Umbilical cord (tissue), 2 donors: ENCODE measurements around the gene UCK2. TPM values are rescaled to one million over a fixed set of nuclear protein-coding genes. Genes with fewer than 3 reads are reported as not detected.
A peak's percentile ranks its signal among the peaks of the same experiment; 100 is the strongest.

Experiments used
- DNase-seq: peaks from one replicate; pipeline ENCODE4 v3.0.0-alpha.2; 2015; ENCODE audit warnings: low spot score
- total RNA-seq: library from RNA; depleted of rRNA; stranded (reverse); fragments of >200 nt; gene quantifications from one replicate; pipeline ENCODE4 v1.2.3, GENCODE V29; 2014; ENCODE audit warnings: low replicate concordance; ENCODE audit not compliant: insufficient read depth

UCK2 gene
- total RNA-seq, 1 donor from 2014 or later: 27.4 TPM

DNA sequence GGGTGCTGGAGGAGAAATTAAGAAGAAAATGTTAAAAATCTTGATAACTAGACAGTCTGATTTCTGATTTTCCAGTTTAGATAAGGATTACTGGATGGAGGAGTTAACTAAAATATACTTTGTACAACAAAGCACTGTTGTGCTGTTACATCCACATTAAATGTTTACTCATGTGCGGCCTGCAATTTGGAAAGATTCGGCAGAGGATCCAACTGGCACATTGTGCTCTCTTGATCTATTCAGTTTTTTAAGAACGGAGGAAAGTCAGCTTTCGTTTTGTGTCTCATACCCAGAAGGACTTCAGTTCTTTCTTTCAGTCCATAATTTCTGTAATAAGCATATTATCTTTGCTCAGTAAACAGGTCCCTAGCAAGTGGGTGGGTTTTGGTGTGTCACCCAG is 52.5 kb downstream of the UCK2 start:
- no peak for DNase-seq

DNA sequence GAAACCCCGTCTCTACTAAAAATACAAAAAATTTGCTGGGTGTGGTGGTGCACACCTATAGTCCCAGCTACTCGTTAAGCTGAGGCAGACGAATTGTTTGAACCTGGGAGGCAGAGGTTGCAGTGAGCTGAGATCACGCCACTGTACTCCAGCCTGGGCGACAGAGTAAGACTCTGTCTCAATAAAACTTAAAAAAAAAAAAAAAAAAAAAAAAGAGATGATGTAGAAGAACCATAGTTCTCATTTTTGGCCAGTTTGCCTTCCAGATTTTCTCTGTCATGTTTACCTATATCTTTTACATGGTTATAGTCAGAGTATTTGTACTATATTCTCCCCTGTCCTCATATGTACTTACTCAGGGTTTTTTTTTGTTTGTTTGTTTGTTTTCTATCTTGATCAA is 53.6 kb downstream of the UCK2 start:
- DNase-seq: no peak

DNA sequence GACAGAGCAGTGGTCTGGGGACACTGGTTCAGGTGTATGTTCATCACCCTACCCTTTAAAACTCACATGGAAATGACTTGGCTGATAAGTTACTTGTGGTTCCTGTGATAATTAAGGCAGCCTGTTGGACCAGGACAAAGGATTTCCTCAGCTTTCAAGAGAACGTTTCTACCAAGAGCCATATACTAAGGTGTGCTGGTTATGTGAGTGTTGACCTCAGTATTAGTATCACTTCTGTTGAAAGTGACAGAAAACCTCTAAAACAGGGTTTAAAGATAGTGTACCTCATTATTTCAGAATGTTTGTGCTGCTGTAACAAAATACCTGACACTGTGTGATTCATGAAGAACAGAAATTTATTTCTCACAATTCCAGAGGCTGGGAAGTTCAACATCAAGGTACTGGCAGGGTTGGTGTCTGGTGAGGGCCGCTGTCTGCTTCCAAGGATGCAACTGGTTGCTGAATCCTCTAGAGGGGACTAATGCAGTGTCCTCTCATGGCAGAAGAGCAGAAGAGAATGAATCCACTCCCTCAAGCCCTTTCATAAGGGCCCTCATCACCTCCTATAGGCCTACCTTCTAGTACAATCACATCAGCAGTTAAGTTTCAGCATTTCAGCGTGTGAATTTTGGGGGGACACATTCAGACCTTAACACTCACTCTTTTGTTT is 54.9 kb downstream of the UCK2 start:
- DNase-seq: no peak

DNA sequence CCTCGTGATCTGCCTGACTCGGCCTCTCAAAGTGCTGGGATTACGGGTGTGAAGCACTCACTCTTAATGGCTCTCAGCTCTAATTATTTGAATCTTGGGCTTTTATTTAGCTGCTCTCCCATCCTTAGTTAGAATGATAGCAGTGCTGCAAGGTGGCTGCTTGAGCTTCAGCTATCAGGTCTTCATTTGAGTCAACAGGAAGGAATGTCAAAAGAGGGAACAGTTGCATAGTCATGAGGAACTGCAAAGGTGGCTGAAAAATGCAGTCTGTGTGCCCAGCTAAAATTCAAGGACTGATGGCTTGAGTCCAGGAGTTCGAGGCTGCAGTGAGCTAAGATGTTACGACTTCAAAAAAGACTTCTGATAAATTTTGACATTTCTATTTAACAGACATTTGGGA is 55.6 kb downstream of the UCK2 start:
- no peak for DNase-seq

DNA sequence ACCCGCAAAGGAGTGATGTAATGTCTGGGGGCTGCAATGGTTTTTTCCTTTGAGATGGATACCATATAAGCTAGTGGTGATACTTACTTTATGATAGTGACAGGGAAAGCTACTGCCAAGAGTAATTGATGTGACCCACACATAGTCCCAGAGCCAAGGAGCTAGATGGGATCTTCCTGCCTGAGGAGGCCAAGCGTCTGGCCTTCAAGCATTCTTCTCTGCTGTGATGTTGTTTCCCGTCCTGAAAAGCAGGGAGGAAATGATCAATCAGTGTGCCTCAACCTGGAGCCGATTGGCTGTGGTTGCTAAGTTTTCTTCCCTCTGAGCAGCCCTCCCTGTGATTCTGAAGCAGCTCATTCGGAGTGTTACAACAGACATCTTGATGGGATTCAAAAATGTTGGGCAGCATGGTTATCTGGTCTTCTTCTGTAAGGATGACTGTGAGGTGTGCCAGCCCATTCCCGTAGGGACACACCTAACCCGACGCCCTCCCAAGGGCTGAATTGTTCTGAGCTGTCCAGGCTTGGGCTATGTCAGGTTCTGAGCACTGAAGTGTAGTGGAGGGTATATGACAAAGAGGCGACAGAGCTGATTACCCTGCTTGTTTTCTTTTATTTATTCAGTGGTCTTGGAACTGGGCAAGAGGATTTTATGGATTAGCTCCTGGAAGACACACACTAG is 56.7 kb downstream of the UCK2 start:
- no peak for DNase-seq

DNA sequence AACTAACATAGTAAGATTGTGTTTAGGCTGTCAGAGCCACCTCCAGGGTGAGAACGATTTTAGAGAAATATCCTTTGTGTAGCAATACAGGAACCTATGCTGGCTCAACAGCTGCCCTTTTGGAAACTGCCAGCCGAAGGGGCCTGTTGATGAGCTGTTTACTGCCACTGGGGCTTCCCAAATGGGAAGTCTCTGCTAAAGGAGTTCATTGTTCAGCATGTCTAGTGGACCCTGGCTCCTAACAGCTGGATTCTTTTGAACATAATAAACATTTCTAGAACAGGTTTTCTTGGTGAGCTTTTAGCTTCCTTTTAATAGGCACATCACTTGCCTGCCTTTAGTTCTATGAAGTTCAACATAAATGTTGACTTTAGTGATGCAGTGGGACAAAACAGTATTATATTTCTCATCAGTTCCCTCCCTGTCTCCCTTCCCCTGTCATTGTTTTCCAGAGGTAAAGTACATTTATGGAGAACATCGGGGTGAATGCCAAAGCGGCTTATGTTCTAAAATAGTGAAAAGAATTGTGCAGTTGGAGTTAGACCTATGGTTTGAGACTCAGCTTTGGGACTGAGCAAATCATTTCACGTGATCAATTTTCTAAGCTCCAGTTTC is 57.4 kb downstream of the UCK2 start:
- no peak for DNase-seq

DNA sequence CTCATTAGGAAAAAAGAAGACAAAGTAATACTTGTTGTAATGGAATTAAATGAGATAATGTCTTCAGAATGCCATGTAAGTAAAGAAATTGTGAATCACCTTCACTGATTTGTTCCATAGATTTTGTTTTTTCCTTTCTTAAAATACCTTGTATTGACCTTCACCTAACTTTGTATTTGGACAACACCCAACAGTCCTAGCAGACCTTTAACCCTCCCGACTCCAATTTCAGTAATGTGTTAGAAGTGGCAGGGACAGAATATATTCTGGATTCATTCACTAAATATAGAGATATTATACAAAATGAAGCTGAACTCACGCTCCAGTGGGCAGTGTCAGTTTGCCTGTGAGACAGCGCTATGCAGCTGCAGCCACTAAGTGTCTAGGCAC is 57.9 kb downstream of the UCK2 start:
- DNase-seq: no peak

DNA sequence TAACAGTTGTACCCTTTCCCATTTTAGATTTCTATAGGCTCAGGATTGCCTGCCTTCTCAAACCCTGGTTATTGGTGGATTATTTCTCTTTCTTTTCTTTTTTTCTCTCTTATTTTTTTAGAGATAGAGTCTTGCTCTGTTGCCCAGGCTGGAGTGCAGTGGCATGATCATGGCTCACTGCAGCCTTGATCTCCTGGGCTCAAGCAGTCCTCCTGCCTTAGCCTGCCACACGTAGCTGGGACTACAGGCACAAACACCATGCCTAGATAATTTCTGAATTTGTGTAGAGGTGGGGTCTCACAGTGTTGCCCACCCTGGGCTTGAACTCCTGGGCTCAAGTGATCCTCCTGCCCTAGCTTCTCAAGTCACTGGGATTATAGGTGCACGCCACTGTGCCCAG is 58.8 kb downstream of the UCK2 start:
- no peak for DNase-seq

DNA sequence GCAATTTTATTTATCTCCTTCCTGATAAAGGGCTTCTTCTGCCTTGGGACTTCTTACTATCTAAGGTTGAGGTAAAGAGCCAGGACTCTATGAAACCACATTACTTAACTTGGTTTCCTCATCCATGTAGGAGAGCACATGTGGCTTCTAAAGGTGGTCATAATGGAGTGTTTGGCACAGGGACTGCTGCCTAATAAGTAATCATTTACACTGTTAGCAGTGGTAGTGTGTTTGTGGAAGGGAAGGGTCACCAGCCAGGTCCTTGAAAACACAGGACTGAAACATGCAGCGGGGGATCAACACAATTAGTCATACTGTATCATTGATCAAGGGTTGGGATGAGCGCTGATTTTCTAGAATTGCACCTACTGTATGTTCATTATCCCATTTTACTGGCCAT is 59.6 kb downstream of the UCK2 start:
- no peak for DNase-seq

DNA sequence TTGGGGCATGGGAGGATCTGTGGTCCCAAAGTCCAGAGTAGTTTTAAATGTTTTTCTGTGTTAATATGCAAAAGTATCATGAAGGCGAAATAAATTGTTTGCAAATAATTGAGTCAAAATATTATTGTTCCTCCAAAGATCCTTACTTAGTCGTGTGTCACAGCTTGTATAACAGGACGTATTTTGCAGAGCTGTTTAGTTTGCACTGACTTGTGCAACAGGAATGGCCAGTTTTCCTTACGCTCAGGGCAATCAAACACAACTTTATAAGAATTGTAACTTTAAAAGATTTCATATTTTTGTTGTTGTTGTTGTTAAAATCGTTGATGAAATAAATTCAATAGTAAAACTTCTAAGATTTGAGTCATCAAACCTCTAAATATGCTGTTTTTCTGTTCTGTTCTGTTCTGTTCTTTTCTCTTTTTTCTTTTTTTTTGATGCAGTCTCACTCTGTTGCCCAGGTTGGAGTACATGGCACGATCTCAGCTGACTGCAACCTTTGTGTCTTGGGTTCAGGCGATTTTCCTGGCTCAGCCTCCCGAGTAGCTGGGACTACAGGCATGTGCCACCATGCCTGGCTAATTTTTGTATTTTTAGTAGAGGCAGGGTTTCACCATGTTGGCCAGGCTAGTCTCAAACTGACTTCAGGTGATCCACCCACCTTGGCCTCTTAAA is 60.6 kb downstream of the UCK2 start:
- DNase-seq: peak; percentile 31

DNA sequence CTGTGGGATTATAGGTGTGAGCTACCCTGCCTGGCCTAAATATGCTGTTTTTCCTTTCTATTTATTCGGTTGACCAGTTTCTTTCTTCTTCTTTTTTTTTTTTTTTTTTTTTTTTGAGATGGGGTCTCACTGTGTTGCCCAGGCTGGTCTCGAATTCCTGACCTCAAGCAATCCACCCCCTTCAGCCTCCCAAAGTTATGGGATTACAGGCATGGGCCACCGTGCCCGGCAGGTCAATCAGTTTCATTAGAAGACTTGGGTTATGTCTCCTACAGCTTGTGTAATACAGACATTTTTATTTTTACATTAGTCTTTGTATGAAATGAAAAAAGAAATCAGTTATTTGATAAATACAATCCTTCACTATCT is 61.1 kb downstream of the UCK2 start:
- DNase-seq: no peak

DNA sequence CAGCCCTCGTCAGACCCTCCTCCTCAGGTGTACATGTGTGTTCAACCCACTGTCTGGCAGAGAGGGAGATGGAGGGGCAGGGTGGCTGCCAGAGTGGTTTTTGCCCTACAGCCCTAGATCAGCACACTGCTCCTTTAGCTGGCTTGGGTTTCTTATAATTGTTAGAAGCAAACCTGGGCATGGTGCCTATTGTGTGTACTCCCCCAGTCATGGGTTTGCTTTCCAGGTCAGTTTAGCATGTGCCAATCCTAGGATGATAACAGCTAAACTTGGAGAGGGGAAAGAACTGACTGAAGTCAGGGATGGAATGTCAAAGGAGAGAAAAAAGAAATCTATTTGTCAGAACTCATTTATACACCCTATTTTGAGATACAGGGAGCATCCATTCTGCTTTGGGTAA is 63.3 kb downstream of the UCK2 start:
- DNase-seq: no peak

DNA sequence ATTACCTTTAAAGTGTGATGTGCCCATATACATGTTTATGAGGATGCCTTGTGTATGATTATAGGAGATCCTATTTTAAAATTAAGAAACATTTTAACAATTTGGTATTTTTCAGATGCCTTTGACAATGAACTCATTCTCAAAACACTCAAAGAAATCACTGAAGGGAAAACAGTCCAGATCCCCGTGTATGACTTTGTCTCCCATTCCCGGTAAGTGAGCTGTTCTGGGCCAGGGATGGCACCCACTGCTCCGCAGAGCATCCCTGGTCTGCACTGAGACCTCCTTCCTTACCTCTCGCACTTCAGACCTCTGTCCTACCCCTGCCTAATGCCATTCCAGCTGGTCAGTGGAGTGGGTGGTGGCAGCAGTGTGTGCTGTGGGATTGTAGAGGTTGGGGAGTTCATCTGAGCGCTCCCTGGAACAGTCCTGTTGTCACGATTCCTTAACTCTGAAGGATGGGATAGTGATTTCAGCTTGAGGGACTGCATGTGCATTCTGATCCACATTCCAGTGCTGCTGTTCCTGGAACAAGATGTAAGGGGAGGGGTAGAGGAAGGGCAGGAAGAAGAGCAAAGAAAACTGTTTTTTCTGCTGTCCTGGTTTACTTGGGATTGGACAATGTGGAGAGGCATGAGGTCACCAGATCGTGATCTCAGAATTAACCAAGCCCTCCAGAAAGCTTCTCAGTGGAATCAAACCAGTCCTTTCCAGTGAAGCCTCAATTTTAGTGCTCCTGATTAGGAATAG is 63.9 kb downstream of the UCK2 start:
- no peak for DNase-seq

DNA sequence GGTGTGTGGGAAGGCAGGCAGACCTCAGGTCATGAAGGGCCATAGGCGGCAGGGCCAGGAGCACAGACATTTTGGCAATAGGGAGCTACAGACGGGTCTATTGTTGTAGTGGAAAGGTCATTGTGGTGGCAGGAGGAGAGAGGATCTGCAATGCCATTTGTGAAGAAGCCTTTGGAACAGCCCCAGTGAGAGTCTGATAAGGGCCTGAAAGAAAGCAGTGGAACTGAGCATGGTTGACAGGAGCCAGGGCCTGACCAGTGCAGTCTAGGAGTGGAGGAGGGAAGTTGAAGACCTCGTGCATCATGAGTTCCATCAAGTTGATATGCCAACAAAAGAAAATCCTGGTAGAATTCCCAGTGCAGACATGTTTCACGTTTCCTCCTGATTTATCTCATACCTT is 65.5 kb downstream of the UCK2 start:
- DNase-seq: no peak

DNA sequence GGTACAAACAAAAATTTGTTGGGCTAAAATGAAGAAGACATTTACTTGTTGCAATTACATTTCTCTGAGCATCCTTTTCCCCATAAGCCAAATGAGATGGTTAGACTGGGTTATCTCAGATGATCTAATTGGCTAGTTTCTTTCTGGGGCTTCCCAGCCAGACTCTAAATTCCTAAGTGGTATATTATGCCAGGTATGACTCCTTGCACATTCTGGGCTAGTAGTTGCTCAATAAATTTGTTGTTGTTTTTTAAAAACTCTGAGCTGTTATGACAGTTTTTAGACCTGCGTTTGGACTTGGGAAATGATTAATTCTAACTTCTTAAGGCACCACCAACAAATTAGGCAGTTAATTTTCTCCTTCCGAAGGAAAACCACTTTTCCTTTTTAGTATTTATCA is 66.1 kb downstream of the UCK2 start:
- no peak for DNase-seq

DNA sequence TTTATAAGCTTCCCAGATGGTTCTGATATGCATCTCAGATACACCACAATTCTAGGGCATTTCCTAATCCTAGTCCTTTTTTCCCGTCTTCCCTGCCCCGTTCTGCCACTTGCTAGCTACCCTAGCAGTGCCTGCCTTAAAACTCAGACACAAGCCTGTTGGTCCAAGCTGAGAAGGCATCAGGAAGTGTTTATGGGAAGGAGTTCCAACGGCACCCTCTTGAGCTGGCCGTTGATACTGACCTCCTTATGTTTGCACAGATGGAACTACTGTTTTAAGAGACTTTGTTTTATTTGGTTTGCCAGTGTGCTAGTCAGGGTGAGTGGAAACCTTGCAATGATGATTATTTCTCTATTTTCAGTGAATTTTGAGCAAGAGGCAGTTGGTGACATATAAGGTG is 67.2 kb downstream of the UCK2 start:
- DNase-seq: no peak

DNA sequence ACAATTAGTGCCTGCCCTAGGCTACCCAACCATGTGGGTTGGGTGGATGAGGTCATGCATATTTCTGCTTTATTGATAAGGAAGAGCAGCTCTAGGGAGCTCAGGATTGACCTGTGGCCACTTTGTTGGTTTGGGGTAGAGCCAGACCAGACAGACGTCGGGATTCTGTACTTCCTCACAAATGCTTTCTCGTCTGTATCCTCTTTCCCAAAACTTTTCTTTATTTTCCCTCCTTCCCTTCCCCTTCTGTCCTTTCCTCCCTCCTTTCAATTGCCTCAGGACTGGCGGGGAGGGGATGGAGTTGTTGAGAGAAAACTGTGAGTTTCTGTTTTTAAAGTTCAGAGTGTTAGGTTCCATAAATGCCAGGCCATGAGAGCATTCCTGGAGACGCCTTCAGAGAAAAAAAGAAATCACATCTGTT is 68.0 kb downstream of the UCK2 start:
- DNase-seq: no peak

DNA sequence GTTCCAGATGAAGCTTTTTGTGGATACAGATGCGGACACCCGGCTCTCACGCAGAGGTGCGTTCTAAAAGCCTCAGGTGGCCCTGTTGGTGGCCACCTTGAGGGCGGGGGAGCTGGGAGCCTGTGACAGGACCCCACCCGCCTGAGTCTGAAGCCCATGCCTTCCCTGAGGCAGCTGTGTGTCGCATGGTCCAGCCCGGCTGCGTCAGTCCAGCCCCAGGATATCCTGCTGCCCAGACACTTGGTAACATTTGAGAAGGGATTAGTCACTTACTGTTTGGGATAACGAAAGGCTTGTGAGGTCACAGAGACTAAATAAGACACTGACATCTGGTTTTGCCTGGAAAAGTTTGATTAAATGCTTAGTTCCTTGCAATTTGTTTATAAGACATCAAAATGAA is 68.9 kb downstream of the UCK2 start:
- DNase-seq: peak; percentile 29

DNA sequence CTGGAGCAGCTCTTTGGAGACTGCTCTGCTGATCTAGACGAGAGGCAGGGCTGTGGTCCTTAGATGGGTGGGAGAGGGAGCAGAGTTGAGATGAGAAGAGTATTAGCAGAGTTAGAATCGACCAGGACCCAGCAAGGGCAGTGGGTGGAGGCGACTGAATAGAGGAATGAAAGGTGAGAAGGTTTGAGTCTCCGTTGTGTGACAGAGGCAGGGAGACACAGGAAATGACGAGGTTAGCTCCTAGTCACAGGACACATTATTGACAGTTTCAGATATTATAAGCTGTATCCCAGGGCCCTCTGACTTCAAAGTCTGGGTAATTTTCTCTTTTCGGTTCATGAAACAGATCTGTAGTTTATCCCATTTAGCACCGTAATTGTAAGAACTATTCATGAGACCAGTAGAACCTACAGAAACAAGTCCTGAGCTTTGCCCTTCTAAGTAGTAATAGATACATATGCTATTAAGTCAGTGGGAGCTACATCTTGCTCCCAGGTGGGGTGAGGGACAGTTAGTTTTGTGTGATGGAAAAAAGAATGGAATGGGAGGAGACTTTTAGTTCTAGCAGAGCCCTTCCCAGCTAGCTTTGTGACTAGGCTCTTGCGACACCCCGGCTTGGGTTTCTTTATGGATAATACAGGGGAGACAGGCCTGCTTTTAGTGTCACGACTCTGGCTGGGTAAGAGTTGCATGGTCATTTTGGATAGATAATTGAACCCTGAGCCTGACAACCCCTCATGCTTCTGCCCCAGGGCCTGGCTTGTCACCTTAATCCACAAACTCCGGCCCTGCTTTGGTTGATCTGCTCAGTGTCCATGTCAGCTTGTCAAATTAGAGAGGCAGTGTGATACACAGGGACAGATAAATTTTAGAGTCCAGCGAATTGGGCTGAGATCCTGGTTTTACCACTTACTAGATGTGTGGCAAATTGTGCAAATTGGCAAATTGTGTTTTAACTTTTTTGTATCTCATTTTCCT is 70.2 kb downstream of the UCK2 start:
- no peak for DNase-seq

DNA sequence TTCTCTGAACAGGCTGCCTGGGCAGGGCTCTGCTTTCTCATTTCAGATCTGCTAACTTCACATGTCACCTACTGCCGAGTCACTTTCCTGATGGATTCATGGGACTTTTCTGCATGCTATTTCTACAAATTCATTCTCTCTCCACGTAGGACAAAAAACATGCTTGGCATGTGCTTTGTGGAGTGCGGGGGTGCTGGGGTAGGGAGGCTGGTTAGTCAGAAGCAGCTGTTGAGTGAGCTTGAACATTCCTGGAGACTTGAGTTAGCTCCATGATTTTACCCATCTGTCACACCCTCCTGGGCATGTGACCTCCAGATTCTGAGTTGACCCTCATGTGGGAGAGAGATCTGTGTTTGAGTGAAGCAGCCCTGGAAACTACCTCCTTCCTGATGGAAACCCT is 71.4 kb downstream of the UCK2 start:
- DNase-seq: peak; percentile 86

DNA sequence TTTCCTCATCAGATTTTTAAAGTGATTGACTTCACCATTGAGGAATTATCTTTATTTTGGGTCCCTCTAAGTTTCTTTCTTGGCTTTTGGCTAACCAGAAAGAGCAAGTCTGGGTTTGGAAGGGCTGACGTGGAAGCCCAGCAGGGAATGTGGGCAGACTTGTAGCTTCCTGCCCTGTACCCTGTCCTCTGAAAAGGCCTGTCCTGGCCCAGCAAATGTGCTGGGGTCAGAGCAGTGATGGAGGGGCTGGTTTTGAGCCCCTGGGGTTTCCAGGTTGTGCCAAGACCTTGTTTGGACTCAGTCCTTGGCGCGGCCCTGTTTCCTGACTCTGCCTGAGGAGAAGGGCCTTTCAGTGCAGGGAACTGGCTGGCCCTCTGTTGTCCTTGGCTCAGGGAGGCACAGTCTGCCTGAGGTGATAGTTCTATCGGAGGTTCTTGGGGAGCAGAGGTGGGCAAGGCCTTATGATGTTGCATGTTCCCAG is 72.1 kb downstream of the UCK2 start:
- no peak for DNase-seq
